Fibroblast of skin of right biceps (primary cell): ENCODE data around the gene KRT20.
"Not testable (repeated sequence)": the region's sequence is repeated elsewhere in the genome, so short reads cannot be mapped to it uniquely, and the experiment has no call there.

Experiments
- DNase-seq: peaks from one replicate; pipeline ENCODE4 v3.0.0-alpha.2; 2013

The KRT20 gene

DNA sequence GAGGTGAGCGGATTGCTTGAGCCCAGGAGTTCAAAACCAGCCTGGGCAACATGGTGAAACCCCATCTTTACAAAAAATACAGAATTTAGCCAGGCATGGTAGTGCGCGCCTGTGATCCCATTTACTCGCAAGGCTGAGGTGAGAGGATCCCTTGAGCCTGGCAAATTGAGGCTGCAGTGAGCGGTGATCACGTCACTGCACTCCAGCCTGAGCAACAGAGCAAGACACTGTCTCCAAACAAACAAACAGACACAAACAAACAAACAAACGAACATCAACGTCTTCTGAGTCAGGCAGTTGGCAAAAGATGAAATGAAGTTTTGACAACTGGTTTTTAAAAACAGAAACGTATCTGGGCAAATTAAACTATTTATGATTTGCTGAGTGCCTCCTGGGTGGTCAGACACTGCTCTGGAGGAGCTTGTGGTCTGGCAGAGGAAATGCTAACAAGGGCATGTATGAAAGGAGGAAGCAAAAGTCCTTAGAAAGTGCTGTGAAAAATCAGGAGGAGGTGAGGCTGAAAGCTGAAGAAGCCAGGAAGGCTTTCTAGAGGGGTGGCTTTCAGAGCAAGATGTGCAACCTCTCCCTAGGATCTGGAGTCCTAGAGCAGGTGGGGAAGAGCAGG is 10.2 kb upstream of the KRT20 start:
- DNase-seq: no peak

DNA sequence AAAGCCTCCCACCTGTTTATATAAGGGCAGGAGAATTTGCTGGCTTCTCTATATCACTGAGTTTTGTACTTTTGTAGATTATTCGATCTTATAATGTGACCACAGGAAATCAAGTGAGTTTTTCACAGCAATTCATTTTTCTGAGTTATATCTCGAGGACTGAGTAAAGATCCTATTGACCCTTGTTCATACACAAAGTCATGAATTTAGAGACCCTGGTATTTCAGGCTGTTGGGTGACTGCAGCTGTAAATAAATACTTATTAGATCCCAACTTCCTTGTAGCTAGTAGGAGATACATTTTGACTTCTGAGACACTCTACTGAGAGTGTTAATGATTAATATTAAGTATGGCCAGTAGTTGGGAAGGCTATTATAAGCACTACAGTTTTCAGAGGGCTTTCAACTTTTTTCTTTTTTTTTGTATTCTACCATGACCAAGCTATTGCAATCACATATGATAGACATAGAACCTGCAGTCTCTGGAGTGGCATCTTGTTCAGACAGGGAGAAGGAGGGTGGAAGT is 3.2 kb upstream of the KRT20 start:
- no peak for DNase-seq

DNA sequence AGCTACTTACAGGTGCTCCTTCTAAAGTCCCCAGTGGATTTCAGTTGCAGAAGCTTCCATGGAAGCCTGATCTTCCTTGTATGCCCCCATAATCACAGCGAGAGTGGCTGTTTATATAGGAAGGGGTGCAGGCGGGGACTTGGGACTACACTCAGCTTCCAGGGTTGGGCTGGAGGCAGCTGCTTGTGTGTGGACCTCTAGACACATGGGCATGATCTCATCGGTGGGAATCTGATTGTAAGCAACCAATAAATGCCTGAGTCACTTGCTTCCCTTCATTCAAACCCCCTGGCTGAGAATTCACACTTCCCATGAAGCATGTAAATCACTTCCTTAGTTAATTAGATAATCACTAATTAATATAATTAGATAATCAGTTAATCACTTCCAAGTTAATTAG is 1.0 kb upstream of the KRT20 start:
- peak; percentile 37 for DNase-seq

GRCh38 chr17:40883626-40884334 is 1.3 kb downstream of the KRT20 start:
- DNase-seq: no peak

DNA sequence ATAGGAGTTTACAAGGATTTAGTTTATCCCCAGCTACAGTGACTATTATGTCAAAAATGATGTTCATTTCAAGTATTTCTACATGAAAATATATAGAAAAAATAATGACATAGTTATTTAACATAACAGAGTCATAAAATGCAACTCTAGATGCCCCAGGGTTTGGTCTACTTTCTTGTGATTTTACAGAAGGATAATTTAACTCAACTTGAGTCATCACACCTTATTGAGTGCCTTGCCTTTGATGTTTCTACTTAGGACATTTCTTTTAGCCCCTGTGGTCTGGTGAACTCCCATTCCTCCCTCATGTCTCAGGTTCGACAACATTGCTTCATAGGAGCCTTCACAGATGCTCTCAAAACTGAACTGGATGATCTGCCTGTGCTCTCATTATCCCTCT is 2.0 kb downstream of the KRT20 start:
- DNase-seq: no peak

DNA sequence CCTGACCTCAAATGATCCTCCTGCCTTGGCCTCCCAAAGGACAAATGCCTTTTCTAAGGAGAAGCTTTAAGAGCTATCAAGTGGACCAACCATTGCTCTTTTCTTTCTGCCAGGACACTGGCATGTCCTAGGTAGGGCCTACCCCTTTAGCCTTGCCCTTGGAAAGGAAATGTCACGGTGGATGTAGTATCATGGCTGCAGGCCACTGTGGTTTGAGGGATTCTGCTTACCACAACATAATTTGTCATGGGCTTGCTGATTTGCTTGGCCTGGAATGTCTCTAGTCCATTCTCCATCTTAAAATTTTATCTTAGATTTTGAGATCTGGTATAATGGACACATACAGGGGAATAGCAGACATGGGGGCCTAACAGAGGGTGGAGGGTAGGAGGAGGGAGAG is 6.0 kb downstream of the KRT20 start:
- DNase-seq: no peak

DNA sequence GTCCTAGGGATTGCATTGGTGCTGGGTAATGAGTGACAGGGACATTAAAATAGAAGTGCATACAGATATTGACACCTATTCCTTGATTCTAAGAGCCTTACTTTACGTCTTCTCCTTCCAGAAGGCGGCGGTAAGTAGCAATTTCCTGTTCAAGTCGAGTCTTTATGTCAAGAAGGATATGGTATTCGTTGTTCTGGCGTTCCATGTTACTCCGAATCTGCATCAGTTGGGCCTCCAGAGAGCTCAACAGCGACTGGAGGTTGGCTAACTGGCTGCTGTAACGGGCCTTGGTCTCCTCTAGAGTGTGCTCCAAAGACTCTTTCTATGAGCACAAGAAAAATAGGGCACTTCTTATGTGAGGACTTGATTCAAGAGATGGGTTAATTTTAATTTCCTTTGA is 7.0 kb downstream of the KRT20 start:
- DNase-seq: no peak

GRCh38 chr17:40873801-40874200 is 11.2 kb downstream of the KRT20 start:
- no peak for DNase-seq

- no peak for DNase-seq
These were observed 11.8 kb downstream of the KRT20 start for GRCh38 chr17:40873255-40873654.

DNA sequence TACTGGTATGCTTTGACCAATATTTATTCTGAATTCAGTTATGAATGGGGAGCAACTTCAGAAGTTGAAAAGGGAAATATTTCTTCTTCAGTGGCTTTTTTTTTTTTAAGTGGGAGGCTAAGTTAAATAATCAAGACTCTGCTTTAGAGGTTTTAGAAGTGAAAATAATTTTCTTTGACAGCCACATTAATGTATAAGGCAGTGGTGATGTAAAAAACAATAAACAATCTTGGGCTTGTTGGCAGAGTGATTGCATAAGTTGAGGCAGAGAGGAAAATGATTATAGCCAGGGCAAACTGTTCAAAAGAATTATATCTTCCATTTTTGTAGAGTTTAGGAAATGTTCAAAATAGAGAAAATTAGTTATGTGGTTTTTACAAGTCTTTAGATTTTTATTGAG is 12.6 kb downstream of the KRT20 start:
- no peak for DNase-seq

GRCh38 chr17:40871316-40871715 is 13.7 kb downstream of the KRT20 start:
- DNase-seq: no peak

DNA sequence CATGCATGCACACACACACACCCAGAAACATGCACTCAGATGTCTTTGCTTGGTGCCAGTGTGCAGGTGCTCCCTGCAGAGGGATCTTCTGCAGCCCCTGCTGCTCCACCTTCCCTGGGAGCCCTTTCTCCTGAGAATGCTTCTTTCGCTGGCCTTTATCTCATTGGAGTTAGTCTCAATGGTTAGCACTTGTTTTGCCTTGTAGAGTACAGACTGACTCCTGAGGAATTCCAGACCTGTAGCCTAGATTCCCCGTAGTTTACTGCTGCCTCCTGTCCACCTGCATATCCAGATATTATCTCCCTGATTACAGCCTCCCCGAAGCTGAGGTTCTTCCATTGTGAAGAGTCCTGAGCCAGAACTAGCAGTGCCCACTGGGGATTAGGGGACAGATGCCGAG is 14.9 kb downstream of the KRT20 start:
- no peak for DNase-seq

- no peak for DNase-seq
These were observed 18.2 kb downstream of the KRT20 start, which contains the start of gene KRT12 for GRCh38 chr17:40866838-40867237. Gene KRT12 (minus strand): TSS chr17:40867223. CDS start chr17:40867186, 37 bp downstream.

DNA sequence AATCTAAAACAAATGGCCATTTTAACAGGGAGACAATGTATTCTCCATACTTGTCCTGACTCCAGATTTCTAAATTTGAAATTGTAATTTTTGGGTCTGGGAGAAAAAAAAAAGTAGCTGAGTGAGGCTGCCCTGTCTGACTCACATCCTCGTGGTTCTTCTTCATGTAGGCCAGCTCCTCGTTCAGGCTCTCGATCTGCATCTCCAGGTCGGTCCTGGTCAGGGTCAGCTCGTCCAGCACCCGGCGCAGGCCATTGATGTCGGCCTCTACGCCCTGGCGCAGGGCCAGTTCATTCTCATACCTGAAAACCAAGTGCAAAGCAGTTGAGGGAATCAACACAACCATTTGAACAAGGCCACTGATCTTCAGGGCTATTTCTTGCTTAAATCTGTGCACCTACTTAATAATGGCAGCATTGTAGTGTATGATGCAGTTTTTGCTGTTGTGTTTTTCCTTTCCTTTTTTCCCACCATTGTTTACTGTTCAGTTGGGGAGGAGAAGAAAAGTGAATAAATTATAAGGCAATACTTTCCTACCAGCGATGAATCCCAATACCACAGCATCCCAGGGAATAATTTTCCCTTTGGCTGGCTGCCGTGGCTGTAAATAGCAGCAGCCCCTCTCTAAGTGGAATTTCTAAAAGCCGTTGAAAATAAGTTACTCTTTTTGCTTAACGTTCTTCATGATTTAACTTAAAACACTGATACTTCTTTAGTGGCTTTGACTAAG is 20.2 kb downstream of the KRT20 start:
- DNase-seq: no peak

- peak; percentile 21 for DNase-seq
These were observed 21.9 kb downstream of the KRT20 start for GRCh38 chr17:40862985-40863733.

GRCh38 chr17:40859536-40859935 is 25.5 kb downstream of the KRT20 start:
- no peak for DNase-seq

GRCh38 chr17:40858667-40859066 is 26.4 kb downstream of the KRT20 start:
- not testable (repeated sequence) for DNase-seq

DNA sequence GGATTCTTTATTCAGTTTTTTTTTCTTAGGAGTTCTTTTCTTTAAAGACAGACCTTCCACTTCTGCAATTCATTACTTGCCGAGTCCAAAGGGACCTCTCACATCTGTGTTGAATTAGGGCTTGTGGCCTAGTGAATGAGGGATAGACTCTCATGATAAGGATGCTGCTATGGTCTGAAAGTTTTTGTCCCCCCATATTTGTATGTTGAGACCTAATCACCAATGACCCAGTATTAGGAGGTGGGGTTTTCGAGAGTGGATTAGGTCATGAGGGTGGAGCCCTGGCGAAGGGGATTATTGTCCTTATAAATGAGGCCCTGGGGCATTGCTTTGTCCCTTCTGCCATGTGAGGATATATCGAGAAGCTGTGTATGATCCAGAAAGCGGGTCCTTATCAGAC is 27.5 kb downstream of the KRT20 start:
- DNase-seq: peak; percentile 74

DNA sequence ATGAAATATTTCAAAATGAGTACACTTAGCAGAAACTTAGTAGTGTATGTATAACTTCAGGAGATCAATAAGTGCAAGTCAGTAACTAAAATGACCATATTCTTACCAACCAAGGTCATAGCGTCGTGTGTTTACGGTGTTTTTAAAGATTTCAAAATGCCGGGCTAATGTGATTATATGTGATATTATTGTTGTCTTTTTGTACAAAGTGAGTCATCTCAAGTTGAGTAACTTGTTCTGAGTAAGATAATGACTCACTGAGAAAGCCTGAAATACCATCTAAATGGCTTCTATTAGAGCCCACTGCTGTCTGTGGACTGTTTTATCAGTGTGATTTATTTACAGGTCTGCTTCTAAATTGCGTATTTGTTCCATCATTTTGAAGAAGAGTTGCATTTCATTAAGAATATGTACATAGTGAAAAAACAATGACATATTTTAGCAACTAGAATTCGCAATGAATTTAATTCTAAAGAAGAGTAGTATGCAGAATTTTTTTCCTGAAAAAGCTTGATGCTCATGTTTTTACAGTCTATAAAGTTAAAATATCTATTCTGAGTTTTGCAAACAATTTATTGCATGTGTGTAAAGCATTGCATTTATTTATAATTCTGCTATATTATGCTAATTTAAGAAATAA is 30.7 kb downstream of the KRT20 start:
- DNase-seq: peak; percentile 88

DNA sequence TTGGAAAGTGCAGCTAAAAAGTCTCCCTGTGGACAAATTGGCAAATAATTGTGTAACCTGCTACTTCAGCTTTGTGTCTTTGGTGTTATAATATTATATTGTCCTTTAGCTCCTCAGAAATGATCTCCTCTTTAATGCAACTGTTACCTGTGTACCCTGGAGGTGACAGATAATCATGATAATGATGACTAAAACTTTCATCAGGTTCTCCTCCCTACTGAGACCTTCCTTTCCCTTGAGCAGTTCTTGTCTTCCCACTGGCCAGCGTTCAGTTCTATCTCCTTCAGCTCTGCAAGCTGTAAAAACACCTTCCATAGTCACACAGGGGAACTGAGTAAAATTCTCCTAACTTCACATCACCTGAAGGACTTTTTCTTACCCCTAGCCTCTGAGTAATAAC is 32.7 kb downstream of the KRT20 start:
- DNase-seq: no peak

DNA sequence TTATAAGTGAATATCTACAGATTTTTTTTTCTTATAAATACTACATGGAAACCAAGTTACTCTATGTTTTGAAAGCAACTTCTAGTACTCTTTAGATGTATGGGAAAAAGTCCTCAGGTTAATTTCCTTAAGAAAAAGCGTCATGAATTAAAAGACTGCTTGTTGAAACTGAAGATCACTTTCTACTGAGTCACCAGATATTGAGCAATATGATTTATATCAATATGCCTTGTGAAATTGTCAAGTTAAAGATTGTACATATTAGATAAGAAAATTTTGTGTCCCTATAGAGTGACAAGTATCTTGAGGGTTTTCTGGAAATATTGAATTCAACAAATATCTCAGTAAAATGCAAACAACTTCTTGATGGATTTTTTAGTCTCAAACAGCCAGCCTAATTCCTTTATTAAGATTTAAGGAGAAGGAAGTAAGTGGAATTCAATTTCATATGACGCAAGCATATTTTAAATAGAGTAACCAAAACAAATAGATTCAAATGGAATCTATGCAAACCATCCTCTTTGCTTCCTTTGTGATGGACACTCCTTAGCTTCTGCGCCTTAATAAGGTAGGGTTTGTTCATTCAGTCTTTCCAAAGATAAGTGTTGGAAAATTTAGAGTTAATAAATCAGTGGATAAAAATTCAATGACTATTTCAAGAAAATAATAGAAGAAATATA is 34.6 kb downstream of the KRT20 start:
- DNase-seq: no peak

GRCh38 chr17:40849723-40850122 is 35.3 kb downstream of the KRT20 start:
- DNase-seq: no peak
